HepG2 (cell line): ENCODE measurements around the gene ADAM15. TPM values are rescaled to one million over a fixed set of nuclear protein-coding genes. Genes with fewer than 3 reads are reported as not detected.

Experiments used
- ARNT2 ChIP-seq: sonication (generic); formaldehyde crosslinking; IDR thresholded peaks from 2 replicates; pipeline ENCODE4 v1.8.0; 2022; ENCODE audit warnings: mild to moderate bottlenecking, low read depth, missing genetic modification reagents, moderate library complexity
- CC2D1A ChIP-seq: sonication (generic); formaldehyde crosslinking; IDR thresholded peaks from 2 replicates; pipeline ENCODE4 v1.8.1; 2023; ENCODE audit warnings: mild to moderate bottlenecking, missing genetic modification reagents
- FLYWCH1 ChIP-seq: sonication (generic); formaldehyde crosslinking; IDR thresholded peaks from 2 replicates; pipeline ENCODE4 v1.8.1; 2023; ENCODE audit warnings: mild to moderate bottlenecking, missing genetic modification reagents
- HNF4G ChIP-seq, 2 experiments: sonication (generic) in 1 of 2; formaldehyde crosslinking in 1 of 2; IDR thresholded peaks; 2 replicates each; pipeline versions ENCODE4 v1.4.0 to v1.6.1; 2011 to 2020; ENCODE audit warnings: borderline replicate concordance in 2 of 2, low read depth in 2 of 2, mild to moderate bottlenecking in 2 of 2, low read length in 1 of 2, missing genetic modification reagents in 1 of 2, moderate library complexity in 1 of 2
- HNRNPK ChIP-seq: fragments of 200-400 bp; formaldehyde crosslinking; IDR thresholded peaks from 2 replicates; pipeline ENCODE4 v1.6.1; 2018; ENCODE audit warnings: low read length, low read depth, moderate library complexity, mild to moderate bottlenecking; ENCODE audit not compliant: poor library complexity, severe bottlenecking
- KMT2B ChIP-seq: IDR thresholded peaks from 2 replicates; pipeline ENCODE4 v1.6.1; 2016; ENCODE audit warnings: missing genetic modification reagents, missing compliant biosample characterization
- LCORL ChIP-seq, 2 experiments: fragments of 450-650 bp in 1 of 2; sonication (generic) in 1 of 2; formaldehyde crosslinking in 1 of 2; IDR thresholded peaks; 2 replicates each; pipeline versions ENCODE4 v1.5.0 to v1.6.1; 2017 to 2020; ENCODE audit warnings: antibody characterized with exemption in 1 of 2, missing genetic modification reagents in 1 of 2
- PHF21A ChIP-seq: sonication (generic); formaldehyde crosslinking; IDR thresholded peaks from 2 replicates; pipeline ENCODE4 v1.5.0; 2020; ENCODE audit warnings: mild to moderate bottlenecking, missing genetic modification reagents
- POLR2A ChIP-seq, 2 experiments: IDR thresholded peaks; 2 replicates each; pipeline ENCODE4 v1.6.1; 2011; ENCODE audit warnings: low read depth in 2 of 2, low read length in 2 of 2, mild to moderate bottlenecking in 1 of 2, moderate library complexity in 1 of 2; ENCODE audit not compliant: insufficient read depth in 1 of 2
- SMAD1 ChIP-seq: sonication (generic); formaldehyde crosslinking; IDR thresholded peaks from 2 replicates; pipeline ENCODE4 v1.4.0; 2020; ENCODE audit warnings: missing genetic modification reagents, low read depth, mild to moderate bottlenecking, borderline replicate concordance
- SP2 ChIP-seq: sonication (generic); formaldehyde crosslinking; IDR thresholded peaks from 2 replicates; pipeline ENCODE4 v1.5.1; 2020; ENCODE audit warnings: mild to moderate bottlenecking, missing genetic modification reagents
- YEATS4 ChIP-seq: sonication (generic); formaldehyde crosslinking; IDR thresholded peaks from 2 replicates; pipeline ENCODE4 v1.4.0; 2020; ENCODE audit warnings: missing genetic modification reagents, borderline replicate concordance
- ZMYM3 ChIP-seq: sonication (generic); formaldehyde crosslinking; IDR thresholded peaks from 2 replicates; pipeline ENCODE4 v1.5.1; 2020; ENCODE audit warnings: mild to moderate bottlenecking, missing genetic modification reagents
- ZNF33A ChIP-seq: sonication (generic); formaldehyde crosslinking; IDR thresholded peaks from 2 replicates; pipeline ENCODE4 v1.5.1; 2020; ENCODE audit warnings: missing genetic modification reagents, mild to moderate bottlenecking, moderate library complexity, borderline replicate concordance
- ZNF350 ChIP-seq: sonication (generic); formaldehyde crosslinking; IDR thresholded peaks from 2 replicates; pipeline ENCODE4 v1.4.0; 2020; ENCODE audit warnings: mild to moderate bottlenecking, low read depth, missing genetic modification reagents, borderline replicate concordance
- ZNF782 ChIP-seq: sonication (generic); formaldehyde crosslinking; IDR thresholded peaks from 2 replicates; pipeline ENCODE4 v1.4.0; 2020; ENCODE audit warnings: missing genetic modification reagents, mild to moderate bottlenecking, borderline replicate concordance
- polyA plus RNA-seq, 8 experiments: library from polyadenylated mRNA; depleted of rRNA in 3 of 8; stranded (reverse) in 7 of 8; unstranded in 1 of 8; fragments of >200 nt; fragmentation: Illumina TruSeq in 4 of 8; extraction: Trizol in 4 of 8; gene quantifications; 2 replicates each; pipeline versions ENCODE4 v1.2.1 to v1.2.3, GENCODE V29; 2011 to 2016; ENCODE audit warnings: low read depth in 4 of 8, missing spikeins in 1 of 8, mixed read lengths in 1 of 8; ENCODE audit not compliant: insufficient read depth in 1 of 8
- total RNA-seq, 5 experiments: library from RNA; depleted of rRNA; stranded (reverse); fragments of >200 nt; fragmentation: Illumina TruSeq; extraction: Trizol; gene quantifications; 2 replicates each; pipeline ENCODE4 v1.2.3, GENCODE V29; 2016; ENCODE audit warnings: low read depth in 1 of 5
- TF ChIP-seq, protein P1 (sequence below): IDR thresholded peaks from 2 replicates; pipeline ENCODE4 v1.6.1; 2018; ENCODE audit warnings: missing genetic modification reagents, mild to moderate bottlenecking, missing compliant biosample characterization
- TF ChIP-seq, protein P2 (sequence below): IDR thresholded peaks from 2 replicates; pipeline ENCODE4 v1.6.1; 2012; ENCODE audit warnings: inconsistent platforms
- TF ChIP-seq, protein P3 (sequence below): sonication (generic); formaldehyde crosslinking; IDR thresholded peaks from 2 replicates; pipeline ENCODE4 v1.4.0; 2020; ENCODE audit warnings: missing genetic modification reagents
- TF ChIP-seq, protein P4 (sequence below): sonication (generic); formaldehyde crosslinking; IDR thresholded peaks from 2 replicates; pipeline ENCODE4 v1.9.0; 2021; ENCODE audit warnings: missing genetic modification reagents, borderline replicate concordance

The ADAM15 gene
- total and polyA plus RNA-seq, 2 of the 13 experiments (the other 11 are each of a cell fraction or from before 2014, with no cell fraction given): 17.9 to 25.6 TPM

DNA sequence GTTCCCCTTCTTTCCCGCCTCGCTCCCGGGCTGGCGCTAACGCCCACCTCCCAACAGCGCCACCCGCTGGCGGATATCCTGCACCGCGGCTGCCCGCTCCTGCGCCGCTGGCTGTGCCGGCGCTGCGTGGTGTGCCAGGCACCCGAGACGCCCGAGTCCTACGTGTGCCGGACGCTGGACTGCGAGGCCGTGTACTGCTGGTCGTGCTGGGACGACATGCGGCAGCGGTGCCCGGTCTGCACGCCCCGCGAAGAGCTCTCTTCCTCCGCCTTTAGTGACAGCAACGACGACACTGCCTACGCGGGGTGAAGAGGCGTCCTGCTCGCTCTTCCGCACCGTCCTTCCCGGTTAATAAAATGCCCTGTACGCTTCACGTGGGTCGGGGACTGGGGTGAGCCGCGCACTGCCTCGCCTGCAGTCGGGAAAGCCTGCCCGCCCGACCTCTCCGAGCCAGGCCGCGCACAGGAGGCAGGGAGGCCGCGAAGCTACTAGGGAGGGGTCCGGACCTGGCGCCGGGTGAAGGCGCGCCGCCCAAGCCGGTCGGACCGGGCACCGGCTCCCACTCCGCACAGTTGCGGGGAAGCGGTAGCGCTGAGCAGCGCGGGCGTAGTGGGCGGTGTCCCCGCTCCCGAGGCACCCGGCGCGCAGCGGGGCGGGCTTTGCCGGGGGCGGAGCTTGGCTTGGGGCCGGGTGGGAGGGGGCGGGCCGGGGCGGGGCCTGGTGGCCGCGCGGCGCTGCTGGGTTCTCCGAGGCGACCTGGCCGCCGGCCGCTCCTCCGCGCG, at the start of gene ADAM15 (continued):
- TF ChIP-seq CC2D1A (CRISPR knock-in tag) (no peak), FLYWCH1 (CRISPR knock-in tag) (no peak), SP2 (CRISPR knock-in tag) (peak; percentile 53), ZNF33A (no peak), HNF4G (IDR thresholded peaks at IDR 0.05; ENCODE audit: borderline replicate concordance, low read depth, low read length) (no peak), HNF4G (CRISPR knock-in tag; IDR thresholded peaks at IDR 0.05; ENCODE audit: borderline replicate concordance, low read depth) (peak; percentile 44; the same call in 1 of the 2 replicates), LCORL (IDR thresholded peaks at IDR 0.05) (no peak), LCORL (CRISPR knock-in tag; IDR thresholded peaks at IDR 0.05) (peak; percentile 32), ZMYM3 (CRISPR knock-in tag) (peak; percentile 57; the same call in 1 of the 2 replicates), SMAD1 (CRISPR knock-in tag) (peak; percentile 89; the same call in 1 of the 2 replicates), ZNF782 (CRISPR knock-in tag) (peak; percentile 87), HNRNPK (peak; percentile 20), ARNT2 (CRISPR knock-in tag) (peak; percentile 90), KMT2B (CRISPR knock-in tag) (peak; percentile 25; the same call in 1 of the 2 replicates), ZNF350 (CRISPR knock-in tag) (peak; percentile 97), POLR2A (IDR thresholded peaks at IDR 0.05; ENCODE audit: insufficient read depth in 1 of 2, low read depth in 2 of 2, low read length in 2 of 2) (0 out of 4 replicates have a peak, but pooled peaks of 1 of the 2 experiments have one; percentile 7), PHF21A (0 out of 2 replicates have a peak, but pooled peaks have one; percentile 40), YEATS4 (CRISPR knock-in tag) (peak; percentile 83)
- TF ChIP-seq, protein P1, sequence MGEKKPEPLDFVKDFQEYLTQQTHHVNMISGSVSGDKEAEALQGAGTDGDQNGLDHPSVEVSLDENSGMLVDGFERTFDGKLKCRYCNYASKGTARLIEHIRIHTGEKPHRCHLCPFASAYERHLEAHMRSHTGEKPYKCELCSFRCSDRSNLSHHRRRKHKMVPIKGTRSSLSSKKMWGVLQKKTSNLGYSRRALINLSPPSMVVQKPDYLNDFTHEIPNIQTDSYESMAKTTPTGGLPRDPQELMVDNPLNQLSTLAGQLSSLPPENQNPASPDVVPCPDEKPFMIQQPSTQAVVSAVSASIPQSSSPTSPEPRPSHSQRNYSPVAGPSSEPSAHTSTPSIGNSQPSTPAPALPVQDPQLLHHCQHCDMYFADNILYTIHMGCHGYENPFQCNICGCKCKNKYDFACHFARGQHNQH: peak; percentile 71
- TF ChIP-seq, protein P2, sequence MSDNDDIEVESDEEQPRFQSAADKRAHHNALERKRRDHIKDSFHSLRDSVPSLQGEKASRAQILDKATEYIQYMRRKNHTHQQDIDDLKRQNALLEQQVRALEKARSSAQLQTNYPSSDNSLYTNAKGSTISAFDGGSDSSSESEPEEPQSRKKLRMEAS: peak; percentile 97
- TF ChIP-seq, protein P3, sequence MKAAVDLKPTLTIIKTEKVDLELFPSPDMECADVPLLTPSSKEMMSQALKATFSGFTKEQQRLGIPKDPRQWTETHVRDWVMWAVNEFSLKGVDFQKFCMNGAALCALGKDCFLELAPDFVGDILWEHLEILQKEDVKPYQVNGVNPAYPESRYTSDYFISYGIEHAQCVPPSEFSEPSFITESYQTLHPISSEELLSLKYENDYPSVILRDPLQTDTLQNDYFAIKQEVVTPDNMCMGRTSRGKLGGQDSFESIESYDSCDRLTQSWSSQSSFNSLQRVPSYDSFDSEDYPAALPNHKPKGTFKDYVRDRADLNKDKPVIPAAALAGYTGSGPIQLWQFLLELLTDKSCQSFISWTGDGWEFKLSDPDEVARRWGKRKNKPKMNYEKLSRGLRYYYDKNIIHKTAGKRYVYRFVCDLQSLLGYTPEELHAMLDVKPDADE (CRISPR knock-in tag): no peak
- TF ChIP-seq, protein P4, sequence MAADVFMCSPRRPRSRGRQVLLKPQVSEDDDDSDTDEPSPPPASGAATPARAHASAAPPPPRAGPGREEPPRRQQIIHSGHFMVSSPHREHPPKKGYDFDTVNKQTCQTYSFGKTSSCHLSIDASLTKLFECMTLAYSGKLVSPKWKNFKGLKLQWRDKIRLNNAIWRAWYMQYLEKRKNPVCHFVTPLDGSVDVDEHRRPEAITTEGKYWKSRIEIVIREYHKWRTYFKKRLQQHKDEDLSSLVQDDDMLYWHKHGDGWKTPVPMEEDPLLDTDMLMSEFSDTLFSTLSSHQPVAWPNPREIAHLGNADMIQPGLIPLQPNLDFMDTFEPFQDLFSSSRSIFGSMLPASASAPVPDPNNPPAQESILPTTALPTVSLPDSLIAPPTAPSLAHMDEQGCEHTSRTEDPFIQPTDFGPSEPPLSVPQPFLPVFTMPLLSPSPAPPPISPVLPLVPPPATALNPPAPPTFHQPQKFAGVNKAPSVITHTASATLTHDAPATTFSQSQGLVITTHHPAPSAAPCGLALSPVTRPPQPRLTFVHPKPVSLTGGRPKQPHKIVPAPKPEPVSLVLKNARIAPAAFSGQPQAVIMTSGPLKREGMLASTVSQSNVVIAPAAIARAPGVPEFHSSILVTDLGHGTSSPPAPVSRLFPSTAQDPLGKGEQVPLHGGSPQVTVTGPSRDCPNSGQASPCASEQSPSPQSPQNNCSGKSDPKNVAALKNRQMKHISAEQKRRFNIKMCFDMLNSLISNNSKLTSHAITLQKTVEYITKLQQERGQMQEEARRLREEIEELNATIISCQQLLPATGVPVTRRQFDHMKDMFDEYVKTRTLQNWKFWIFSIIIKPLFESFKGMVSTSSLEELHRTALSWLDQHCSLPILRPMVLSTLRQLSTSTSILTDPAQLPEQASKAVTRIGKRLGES (CRISPR knock-in tag): no peak
